GM19351 (cell line): Measurements from ENCODE around the gene TK1.
"Not testable (repeated sequence)": the region's sequence is repeated elsewhere in the genome, so short reads cannot be mapped to it uniquely, and the experiment has no call there.

Experiments
- ATAC-seq: cut with Tn5 transposase; IDR thresholded peaks from one replicate; pipeline ENCODE4 v1.9.1; 2021; ENCODE audit warnings: mild to moderate bottlenecking, moderate library complexity; ENCODE audit not compliant: unreplicated experiment

The TK1 gene

DNA sequence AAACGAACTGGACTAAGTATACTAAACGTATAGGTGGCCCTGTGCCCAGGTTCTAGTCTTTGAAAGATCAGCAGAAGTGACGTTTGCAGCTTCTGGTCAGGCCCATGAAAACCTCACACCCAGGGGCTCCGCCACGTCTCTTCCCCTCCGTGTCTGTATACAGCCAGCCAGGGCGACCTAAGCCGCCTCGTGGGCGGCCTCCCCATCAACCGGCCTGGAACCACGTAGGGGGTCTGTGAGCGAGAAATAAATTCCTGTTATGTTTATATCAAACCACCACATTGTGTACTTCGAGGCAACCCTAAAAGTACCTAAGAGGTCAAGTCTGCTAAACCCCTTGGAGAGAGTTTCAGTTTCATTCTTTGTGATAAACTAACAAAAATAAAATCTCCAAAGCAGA lies 6.8 kb downstream of the TK1 start:
- no peak for ATAC-seq

DNA sequence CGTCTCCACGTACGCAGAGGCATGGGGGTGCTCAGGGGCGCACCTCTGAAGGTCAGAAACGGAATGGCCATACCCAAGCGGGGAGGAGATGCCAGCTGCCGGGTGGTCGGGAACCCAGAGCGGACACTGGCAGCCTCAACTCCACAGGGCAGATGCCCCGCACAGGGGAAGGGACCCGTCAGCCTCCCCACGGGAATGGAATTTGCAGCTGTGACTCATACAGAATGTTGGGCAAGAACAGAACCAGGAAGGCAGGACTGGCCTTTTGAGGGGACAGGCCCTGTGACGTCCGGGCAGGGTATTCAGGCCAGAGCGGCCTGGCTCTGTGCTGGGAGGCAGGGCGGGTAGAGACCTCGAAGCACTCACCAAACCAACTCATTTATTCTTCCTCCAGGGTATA lies 7.5 kb downstream of the TK1 start:
- ATAC-seq, result no peak

DNA sequence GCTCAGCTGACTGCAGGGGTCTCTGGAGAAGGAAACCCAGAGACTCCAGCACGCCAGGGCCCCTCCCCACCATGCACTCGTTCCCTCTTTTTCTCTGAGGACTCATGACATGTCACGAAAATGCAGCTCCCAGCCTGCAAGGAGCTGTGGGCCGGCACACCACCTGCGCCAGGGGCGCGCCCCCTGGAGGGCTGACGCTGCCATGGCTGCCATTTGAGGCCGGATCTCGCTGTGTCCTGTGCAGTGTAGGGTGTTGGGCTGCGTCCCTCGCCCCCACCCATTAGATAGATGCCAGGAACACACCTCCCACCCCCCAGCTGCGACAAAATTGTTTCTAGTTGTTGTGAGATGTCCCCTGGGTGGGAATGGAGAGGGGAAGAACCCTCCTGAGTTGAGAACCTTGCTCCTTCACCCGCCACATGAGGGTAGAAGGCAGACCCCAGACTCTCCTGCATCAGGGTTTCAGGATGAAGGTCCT lies 10.3 kb downstream of the TK1 start:
- no peak for ATAC-seq

DNA sequence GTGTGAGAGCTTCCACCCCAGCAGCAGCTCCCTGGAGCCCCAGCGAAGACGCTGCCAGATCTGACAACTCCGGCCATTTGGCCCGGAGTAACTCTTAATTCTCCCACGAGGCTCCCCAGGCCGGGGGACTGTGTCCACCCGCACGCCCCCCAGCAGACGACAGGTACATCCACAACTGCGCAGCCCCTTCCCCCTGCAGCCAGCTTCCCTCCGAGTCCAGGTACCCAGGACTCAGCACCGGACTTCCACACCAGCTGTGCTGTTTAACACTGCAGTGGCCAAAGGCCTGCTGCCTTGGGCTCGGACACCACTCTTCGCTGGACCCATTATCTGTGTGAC lies 11.2 kb downstream of the TK1 start:
- ATAC-seq, result no peak

DNA sequence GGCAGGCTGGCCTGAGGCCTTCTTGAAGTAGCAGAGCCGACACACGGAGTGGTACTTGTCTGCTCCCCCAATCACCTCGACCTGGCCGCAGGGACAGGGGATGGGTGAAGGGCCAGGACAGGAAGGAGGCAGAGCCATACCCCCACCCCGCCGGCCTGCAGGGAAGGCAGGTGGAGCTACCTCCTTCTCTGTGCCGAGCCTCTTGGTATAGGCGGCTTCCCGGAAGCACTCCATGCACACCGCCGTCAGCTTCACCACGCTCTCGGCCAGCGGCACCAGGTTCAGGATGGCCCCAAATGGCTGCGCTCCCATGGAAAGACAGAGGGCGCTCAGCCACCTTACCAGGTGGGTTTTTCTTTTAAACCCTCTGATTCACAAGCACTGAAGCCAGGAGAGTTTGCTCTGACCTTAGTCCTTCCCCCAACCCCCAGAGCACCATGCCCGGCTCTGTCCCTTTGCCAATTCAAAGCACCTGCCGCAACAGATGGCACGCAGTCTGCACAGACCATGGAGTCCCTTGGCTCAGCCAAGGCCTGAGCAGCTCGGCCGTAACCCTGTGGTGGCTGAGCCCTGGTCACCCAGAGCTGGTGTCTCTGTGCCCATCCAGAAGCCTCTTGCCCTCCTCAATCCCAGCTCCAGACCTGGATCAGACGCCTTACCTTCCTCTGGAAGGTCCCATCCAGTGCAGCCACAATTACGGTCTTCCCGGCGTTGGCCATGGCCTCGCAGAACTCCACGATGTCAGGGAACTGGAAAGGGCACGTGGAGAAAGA lies 11.8 kb downstream of the TK1 start:
- no peak for ATAC-seq

DNA sequence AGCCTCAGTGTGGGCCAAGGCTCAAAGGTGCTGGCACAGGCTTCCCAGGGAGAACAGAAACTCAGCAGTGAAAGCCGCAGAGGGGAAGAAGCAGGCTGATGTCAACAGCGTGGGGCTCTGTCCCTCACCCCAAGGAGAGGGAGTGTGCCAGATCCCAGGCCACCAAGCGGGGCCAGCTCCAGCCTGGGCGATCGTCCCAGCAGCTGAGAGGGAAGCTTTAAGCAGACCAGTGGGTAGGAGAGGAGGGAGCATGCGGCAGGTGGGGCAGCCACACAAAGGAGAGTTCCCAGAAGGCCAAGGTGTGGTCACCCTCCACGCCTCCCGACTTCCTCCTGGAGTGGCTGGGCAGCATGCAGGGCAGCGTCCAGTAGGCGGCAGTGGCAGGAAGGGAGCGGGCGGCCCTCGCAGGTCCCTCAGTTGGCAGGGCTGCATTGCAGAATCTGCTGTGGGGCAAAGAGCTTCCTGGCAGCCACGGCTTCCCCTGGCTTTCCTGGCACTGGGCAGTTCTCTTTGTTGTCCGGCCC lies 12.4 kb downstream of the TK1 start:
- no peak for ATAC-seq

DNA sequence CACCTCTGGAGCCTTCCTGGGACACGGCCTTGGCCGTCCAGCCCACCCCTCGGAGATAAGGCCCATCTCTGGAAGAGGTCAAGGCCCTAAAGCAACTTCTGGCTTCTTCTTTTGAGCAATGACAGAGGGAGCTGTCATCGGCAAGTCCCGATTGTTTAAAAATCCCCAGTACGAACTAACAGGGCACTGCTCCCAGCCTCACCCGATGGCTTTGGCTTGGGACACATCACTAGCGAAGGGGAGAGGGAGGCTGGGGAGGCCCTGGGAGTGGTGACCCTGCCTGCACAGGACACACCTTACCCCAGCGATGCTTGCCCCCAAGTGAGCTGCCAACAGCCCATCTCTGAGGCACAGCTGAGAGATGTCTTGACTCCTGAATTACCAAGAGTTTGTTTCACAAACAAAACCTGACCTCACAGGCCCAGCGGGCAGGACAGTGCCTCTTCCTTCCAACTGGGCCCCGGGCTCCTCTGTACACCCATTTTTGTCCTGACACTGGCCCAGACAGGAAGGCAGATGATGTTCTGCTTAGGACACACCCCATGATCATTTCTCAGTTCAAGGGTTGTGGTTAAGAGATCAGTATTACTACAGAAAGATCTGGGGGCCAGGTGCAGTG lies 13.6 kb downstream of the TK1 start:
- ATAC-seq, result peak; percentile 51

DNA sequence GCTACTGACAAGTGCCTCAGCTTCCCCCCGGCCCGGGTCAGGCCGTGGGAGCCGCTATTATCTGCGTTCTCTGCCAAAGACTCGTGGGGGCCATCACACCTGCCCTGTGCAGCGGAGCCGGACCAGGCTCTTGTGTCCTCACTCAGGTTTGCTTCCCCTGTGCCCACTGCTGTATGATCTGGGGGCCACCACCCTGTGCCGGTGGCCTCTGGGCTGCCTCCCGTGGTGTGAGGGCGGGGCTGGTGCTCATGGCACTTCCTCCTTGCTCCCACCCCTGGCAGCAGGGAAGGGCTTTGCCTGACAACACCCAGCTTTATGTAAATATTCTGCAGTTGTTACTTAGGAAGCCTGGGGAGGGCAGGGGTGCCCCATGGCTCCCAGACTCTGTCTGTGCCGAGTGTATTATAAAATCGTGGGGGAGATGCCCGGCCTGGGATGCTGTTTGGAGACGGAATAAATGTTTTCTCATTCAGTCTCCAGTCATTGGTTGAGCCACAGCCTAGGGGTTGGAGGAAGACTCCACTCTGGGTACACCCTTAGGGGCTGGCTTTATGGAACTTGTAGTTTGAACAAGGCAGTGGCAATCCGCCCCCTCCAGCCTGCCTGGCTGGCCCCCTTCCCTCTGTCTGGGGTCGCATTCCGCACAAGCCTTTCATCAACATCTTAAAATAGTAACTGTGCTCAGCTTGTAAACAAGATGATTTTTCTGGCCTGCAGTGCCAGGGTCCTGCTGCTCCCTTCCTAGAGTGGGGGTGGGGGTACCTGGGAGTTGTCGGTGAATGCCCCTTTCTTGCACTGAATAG lies 14.4 kb downstream of the TK1 start:
- ATAC-seq, result no peak

DNA sequence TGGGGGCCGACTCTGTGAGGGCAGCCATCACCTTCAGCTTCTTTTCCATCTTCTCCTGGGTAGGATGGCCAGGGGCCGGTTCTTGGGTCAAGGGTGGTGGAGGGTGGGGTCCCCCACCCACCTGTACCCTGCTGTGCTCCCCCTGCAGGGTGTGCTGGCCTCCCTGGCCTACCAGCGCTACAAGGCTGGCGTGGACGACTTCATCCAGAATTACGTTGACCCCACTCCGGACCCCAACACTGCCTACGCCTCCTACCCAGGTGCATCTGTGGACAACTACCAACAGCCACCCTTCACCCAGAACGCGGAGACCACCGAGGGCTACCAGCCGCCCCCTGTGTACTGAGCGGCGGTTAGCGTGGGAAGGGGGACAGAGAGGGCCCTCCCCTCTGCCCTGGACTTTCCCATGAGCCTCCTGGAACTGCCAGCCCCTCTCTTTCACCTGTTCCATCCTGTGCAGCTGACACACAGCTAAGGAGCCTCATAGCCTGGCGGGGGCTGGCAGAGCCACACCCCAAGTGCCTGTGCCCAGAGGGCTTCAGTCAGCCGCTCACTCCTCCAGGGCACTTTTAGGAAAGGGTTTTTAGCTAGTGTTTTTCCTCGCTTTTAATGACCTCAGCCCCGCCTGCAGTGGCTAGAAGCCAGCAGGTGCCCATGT lies 15.1 kb downstream of the TK1 start:
- ATAC-seq, result not testable (repeated sequence)

DNA sequence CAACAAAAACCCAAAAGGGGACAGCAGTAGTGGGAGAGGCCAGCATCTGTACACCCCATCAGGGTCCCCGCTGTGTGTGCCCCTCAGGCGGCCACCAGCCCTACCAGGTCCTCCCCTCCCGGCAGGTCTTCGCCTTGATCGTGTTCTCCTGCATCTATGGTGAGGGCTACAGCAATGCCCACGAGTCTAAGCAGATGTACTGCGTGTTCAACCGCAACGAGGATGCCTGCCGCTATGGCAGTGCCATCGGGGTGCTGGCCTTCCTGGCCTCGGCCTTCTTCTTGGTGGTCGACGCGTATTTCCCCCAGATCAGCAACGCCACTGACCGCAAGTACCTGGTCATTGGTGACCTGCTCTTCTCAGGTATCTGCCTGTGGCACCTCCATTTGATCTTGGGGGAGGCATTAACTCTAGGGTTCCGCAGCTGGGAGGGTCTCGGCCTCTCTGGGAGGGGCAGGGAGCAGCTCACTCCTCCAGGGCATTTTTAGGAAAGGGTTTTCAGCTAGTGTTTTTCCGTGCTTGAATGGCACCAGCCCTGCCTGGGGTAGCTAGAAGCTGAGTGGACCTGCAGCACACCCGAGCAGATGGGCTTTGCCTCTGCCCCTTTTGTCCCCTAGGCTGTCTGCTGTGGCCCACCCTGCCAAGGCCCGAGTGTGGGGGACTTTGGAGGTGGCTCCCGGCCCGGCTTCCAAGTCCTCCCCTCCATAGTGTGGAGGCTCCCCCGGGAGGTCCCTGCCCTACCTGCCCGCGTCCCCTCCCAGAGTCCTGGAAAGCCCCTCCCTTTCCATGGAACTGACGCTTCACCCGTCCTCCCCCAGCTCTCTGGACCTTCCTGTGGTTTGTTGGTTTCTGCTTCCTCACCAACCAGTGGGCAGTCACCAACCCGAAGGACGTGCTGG lies 15.9 kb downstream of the TK1 start:
- no peak for ATAC-seq

DNA sequence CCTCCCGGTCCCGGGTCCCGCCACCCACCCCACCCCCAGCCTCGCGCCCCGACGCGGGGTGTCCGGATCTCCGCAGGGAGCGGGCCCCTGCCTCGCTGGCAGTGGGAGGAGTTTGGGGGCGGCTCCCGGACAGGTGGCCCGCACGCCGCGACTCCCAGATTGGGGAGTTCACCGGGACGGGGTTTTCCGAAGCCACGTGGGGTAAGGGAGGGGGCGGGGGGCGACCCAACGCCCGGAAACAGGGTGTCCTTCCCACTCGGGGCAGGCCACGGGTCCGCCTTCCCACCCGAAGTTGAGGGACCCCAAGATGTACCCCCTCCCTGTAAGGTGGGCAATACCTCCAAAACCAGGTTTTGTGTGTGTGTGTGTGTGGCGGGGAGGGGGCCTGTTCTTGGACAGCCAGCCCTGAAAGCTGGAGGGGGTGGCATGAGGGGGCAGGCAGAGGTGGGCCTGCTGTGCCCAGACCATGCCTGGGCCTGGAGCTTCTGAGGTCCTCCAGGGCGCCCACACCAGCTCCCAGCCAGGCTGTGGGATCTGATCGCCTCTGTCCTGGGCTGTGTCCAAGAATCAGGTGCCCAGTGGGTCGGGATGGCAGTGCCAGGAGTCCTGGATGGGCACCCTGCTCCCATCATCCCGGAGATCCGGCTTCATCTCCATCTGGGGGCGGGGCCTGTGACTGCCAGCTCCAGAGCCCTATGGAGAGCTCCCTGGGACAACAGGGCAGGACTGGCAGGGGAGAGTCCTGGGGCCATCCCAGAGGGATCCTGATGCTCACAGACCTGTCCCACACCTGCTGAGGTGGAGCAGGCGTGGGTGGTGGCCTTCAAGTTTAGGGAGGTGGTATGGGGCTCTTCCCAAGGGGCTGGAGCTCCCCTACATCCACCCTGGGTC lies 17.7 kb downstream of the TK1 start:
- ATAC-seq, result peak; percentile 22

DNA sequence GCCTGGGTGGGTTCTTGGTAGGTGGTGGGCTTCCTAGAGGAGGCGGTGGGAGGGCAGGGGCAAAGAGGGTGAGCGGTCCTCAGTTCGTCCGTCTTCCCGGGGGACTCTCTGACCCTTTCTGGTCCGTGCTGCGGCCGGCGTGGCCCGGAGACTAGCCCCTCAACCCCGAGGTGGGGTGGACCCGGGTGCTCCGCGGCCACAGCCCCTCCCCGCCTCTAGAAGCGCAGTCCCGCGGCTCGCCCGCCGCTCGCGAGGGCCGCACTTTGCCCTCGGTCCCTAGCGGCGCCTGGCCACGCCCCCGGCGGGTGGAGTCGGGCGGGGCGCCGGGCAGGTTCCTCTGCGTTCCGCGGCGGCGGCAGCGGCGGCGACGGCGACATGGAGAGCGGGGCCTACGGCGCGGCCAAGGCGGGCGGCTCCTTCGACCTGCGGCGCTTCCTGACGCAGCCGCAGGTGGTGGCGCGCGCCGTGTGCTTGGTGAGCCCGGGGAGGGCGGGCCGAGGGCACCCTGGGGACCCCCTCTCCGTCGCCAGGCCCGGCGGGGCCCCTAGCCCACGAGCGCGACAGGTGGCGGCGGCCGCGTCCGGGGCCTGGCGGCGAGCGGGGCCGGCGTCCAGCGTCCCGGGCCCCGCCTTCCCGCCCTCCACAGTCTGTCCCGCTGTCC lies 18.5 kb downstream of the TK1 start, which contains the start of gene SYNGR2:
Gene SYNGR2 (plus strand): TSS at position 340 of the 661 bp plus-strand sequence. CDS start 36 bp downstream, at position 376.
- peak; percentile 62 for ATAC-seq

DNA sequence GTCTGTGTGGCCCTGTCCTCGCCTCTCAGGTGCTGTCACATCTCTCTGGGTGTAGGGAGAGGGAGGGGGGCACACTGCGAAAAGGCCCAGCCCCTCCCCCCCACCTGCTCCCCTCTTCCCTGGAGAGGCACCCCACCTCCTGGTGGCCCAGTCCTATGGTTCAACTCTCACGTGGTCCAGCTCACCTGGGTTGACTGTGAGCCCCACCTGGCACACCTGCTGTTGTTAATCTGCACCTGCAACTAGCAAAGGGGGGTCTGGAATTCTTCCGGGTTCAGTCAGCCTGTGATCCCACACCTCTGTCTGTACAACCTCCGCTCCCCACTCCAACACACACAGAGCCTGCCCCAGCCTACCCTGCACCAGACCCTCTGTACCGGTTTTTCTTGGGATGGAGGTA lies 20.4 kb downstream of the TK1 start:
- no peak for ATAC-seq

DNA sequence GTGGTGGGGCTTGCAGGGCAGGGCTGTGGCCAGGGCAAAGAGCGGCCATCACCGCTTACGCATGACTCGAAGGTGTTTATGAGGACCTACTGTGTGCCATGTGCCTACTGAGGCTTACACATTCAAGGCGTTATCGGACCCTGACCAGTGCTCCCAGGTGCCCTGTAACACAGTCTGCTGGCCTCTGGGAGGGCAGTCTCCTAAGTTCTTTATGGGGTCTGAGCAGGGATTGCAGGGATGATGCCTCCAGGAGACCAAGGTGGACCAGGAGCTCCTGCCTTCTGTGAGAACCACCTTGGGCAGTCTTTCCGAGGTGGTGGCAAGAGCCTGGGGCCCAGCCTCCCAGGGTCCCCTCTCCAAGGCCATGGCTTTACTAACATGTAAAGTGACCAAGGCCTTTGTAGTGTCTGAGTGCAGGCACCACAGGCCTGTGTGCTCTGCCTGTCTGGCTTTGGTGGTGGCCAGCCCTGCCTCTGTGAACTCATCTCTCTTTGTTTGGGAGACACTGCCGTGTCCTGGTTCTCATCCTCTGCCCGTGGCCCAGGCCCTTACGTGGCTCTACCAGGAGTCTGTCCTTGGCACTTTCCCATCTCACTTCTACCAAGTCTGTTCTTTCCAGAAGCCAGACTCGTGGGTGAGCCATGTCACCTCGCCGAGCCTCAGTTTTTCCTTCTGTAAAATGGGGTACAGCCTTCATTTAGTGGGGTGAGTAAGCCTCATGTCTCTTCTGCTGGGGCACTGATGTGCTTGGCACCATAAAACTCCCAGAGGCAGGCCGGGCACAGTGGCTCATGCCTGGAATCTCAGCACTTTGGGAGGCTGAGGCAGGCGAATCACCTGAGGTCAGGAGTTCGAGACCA lies 21.9 kb downstream of the TK1 start:
- no peak for ATAC-seq

DNA sequence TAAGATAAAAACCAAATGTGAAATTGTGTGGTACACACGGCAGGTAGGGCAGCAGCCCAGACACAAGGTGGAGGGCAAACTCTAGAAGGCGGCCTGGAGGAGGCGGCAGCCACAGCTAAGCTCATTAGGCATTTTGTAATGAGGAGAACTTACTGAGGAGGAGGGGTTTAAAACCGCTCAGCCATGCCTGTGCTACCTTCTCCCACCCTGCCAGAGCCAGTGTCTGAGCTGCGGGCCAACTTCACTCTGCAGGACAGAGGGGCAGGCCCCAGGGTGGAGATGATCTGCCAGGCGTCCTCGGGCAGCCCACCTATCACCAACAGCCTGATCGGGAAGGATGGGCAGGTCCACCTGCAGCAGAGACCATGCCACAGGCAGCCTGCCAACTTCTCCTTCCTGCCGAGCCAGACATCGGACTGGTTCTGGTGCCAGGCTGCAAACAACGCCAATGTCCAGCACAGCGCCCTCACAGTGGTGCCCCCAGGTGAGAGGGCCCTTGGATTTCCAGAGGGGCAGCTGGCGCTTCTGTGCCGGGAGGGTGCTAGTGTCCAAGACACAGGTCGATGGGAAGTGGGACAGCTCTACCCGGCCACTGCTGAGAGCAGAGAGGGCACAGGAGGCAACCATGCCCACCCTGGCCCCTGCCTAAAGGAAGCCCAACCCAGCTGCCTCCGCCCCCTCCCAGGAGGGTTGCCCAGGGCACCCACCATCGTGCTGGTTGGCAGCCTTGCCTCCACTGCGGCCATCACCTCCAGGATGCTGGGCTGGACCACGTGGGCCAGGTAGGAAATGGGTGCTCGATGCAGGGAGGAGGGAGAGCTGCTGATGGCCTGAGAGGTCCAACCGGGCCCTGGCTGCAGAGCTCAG lies 22.7 kb downstream of the TK1 start:
- ATAC-seq, result no peak

DNA sequence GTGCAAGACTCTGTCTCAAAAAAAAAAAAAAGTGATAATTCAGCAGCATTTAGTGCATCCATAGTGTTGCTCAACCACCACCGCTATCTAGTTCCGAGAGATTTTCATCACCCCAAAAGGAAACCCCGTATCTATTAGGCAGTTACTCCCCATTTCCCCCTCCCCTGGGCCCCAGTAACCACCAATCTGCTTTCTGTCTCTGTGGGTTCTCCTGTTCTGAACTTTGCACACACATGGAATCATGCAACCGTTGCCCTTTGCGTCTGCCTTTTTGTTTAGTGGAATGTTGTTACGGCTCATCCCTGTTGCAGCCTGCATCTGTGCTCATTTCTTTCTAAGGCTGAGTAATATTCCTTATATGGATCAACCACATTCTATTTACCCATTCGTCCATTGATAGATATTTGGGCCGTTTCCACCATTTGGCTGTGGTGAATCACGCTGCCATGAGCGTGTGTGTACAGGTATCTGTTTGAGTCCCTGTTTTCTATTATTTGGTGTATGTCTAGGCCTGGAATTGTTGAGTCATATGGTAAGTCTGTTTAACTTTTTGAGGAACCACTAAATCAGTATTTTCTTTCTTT lies 27.2 kb downstream of the TK1 start:
- ATAC-seq, result no peak
